HG03045 (cell line): ENCODE data around the gene ADCY9.
"Not testable (repeated sequence)": the region's sequence is repeated elsewhere in the genome, so short reads cannot be mapped to it uniquely, and the experiment has no call there.

ENCODE experiments used
- ATAC-seq: cut with Tn5 transposase; IDR thresholded peaks from one replicate; pipeline ENCODE4 v1.9.1; 2021; ENCODE audit warnings: mild to moderate bottlenecking, moderate library complexity; ENCODE audit not compliant: unreplicated experiment

ADCY9 gene

DNA sequence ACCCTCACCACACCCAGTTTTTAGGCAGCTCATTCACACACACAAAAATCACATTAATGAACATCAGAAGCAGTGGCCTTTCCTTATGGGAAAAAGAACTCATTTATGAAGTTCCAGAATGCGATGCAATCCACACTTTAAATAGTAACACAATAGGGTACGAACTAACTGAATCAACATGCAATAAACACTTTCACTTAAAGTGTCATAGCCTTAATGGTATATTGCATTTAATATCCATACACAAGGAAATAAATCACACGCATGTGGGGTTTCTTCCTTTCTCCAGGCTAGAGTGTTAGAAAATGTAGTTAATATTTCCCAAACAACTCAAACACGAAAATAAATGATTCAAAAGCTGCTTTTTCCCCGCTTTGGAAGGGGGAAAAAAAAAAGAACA is 19.7 kb downstream of the ADCY9 start:
- ATAC-seq = no peak

DNA sequence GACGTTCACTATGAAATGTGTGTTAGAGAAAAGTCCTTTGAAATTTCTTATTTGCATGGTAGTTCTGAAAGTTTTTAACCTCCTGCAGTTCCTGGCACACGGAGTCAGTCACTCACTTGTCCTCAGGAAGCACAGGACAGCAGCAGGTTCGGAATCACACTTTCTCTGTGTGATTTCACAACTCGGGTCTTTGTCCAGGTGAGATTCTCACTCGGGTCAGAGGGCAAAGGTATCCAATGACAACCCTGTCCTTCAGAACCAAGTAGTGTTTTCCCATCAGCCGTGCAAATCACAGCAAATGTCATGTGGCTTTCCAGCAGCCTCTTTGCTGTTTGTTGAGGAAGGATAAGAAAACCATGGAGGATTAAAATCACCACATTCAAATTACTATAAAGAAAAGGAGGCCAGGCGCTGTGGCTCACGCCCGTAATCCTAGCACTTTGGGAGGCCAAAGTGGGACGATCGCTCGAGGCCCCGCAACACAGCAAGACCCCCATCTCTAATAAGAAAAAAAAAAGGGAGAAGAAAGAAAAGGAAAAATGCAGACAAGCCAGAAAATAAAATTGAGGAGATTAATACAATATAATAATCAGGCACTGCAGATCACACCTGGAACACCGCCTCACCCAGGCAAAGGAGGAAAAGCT is 22.0 kb downstream of the ADCY9 start:
- ATAC-seq = no peak

DNA sequence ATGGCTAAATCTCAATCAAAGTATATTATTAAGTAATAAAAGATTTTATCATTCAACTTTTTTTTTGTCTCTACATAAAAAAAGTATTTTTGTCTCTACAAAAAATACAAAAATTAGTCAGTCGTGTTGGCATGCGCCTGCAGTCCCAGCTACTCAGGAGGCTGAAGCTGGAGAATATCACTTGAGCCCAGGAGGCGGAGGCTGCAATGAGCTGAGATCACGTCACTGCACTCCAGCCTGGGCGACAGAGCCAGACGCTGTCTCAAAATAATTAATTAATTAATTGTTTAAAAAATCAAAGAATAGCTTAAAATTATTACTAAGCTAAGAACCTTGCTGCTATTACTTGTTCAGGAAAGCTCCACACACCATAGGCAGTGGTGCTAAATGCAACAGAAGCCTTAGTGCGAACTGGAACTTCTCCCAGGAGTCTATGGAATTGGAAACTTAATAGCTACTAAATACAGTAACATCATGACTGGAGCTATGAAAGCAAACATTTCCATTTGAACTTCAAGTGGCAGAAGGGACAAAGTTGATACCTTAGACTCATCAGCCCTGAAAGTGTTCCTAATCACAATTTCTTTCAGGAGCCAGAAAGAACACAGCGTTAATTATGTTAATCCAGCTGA is 22.6 kb downstream of the ADCY9 start:
- ATAC-seq = no peak

DNA sequence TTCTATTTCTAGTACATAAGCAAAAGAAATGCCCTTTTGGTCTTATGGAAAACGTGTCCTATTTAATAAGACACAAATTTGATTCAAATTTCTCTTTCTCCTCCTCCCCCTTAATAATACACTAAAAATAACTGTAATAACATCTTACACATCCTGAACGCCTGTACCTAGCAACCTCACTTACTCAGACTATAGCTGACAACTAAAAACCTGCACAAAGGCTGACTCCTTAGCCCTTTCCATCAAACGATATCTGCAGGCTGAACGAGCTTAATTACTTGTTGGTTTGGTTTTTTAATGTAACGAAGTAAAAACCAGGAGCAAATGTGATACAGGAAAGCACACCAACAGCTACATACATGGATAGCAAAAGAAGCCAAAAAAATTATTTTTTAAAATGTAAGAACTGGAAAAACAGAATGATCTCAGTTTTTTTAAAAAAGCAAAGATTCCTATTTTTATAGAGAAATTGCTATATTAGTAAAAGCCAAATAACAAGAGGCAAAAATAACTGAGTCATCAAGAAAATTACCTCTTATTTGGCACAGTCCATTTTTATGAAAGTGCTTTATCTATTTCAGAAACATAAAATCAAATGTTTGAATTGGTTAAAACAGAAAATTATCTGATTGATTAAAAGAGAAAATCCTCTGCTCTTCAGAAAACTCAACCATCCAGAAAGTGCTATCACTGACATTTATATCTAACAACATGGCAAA is 23.5 kb downstream of the ADCY9 start:
- no peak for ATAC-seq

DNA sequence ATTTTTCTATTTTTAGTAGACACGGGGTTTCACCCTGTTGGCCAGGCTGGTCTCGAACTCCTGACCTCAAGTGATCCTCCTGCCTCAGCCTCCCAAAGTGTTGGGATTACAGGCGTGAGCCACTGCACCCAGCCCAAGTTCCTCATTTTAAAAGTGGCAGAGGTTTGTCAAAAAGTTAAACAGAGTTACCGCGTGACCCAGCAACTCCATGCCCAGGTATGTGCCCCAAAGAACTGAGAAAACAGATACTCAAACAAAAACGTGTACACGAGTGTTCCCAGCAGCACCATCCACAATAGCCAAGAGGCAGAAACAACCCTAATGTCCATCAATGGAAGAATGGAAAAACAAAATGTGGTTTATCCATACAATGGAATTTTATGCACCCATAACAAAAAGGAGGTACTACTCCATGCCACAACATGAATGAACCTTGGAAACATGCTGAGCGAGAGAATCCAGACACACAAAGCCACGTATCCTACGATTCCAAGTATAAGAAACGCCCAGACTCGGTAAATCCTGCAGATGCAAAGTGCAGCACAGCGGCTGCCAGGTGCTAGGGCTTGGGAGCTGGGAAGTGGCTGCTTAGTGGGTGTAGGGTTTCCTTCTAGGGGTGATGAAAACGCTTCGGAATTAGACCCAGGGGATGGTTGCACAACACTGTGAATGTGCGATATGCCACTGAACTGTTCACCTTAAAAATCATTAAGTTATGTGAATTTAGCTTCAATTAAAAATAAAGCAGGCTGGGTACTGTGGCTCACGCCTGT is 24.8 kb downstream of the ADCY9 start:
- no peak for ATAC-seq

DNA sequence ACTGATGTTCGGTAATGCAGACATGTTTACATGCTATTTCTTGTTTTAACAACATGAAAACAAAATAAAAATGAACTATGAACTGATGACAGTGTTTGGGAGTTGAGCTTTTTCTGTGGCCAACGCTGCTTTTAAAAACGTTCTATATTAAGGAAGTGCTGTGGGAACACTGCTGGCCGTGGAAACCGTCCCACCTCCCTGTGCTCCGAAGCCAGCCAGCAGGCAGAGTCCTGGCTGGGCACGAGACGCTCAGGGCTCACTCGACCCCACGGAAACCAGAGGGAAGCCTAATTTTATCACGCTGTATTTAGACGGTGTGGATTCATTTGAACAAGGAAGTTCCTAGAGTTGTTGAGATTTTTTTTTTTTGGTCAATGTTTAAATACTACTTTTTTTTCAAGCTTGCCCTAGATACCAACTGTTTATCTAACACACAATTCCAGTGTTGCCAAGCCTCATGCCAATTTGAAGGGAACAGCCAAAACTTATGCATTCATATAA is 25.8 kb downstream of the ADCY9 start:
- no peak for ATAC-seq

DNA sequence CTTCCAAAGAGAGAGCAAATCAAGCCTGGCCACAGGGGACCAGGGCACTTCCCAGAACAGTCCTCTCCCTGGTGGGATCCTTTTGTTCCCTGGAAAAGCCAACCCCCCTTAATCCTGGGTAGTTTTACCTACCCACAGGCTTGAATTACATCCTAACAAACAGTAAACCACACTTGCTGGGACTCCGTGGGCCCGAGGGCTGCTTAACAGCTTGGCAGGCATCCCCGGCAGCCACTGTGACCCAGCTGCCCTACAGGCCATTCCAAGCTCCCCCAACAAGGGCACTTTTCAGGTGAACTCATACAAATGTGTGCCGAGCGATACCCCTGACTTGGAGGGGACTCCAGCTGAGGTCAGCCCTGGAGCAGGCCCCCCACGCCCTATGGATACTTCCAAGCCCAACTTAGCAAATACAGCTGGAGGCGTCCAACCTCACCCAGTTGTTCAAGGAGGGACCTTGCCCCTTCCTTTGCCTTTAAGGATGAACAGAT is 26.4 kb downstream of the ADCY9 start:
- no peak for ATAC-seq

DNA sequence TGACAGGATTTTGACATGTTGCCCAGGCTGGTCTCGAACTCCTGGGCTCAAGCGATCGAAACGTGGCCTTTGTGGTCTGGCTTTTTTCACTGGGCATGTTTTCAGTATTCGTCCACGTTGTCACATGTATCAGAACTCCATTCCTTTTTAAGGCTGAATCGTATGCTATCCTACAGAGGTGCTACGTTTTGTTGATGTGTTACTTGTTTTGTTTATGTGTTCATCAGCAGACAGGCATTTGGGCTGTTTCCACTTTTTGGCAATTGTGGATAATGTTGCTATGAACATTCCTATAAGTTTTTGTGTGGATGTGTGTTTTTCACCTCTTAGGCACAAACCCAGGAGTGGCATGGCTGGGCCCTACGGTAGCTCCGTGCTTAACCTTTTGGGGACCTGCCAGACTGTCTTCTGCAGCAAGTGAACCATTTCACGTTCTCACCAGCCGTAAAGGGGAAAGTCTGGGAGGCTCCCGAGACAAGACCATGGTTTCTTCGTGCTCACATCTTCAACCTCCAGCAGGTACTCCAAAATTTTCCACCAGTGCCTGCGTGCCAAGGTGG is 26.9 kb downstream of the ADCY9 start:
- no peak for ATAC-seq

DNA sequence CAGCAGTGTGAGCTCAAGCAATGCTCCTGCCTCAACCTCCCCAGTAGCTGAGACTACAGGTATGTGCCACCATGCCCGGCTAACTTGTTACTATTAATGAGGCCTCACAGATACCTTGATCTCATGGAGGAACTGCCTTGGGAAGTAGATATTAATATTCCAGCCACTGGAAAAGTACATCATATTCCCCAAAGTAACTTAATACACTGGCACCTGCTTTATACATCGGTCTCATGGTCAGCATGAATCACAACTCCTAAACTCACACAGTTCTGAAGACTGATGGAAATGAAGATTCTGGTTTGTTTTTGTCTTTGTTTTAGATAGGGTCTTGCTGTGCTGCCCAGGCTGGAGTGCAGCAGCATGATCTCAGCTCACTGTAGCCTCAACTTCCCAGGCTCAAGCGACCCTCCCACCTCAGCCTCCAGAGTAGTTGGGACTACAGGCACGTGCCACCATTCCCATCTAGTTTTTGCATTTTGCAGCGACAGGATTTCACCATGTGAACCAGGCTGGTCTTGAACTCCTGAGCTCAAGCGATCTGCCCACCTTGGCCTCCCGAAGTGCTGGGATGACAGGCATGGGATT is 28.2 kb downstream of the ADCY9 start:
- no peak for ATAC-seq

DNA sequence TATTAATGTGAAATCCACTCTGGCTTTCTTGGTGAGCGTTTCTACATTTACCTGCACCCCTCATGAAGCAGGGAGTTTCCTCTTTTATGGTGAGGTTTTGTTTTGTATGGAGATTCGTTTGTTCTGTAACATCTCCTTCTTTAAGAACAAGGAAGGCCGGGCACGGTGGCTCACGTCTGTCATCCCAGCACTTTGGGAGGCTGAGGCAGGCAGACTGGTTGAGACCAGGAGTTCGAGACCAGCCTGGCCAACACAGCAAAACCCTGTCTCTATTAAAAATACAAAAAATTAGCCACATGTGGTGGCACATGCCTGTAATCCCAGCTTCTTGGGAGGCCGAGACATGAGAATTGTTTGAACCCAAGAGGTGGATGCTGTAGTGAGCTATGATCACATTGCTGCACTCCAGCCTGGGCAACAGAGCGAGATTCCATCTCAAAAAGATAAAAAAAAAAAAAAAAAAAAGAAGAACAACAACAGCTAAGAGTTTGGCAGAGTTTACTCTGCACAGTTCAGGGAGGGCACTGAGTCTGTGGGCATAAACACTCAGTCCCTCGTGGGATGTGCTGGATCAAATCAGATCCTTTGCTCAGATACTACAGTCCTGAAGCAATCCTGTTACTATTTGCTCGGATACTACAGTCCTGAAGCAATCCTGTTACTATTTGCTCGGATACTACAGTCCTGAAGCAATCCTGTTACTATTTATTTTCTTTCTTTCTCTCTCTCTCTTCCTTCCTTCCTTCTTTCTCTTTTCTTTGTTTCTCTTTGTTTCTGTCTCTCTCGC is 28.9 kb downstream of the ADCY9 start:
- ATAC-seq = no peak

DNA sequence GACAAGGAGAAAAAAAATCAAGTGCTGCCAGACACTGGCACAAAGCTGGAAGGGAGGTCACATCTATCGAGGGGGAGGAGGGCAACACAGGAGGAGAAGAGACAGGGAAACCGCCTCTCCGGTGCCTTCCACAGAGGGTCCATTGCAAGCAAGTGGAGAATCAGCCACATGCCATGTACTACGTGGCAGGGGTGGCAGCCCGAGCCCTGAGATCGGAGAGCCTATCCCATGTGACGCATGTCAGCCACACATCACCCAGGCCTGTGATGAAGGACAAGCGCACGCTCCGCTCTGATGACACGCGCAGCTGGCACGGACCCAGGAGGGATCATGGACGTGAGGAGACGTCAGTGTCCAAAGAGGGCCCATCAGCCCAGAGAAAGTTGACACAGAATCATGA is 30.1 kb downstream of the ADCY9 start:
- ATAC-seq = no peak

DNA sequence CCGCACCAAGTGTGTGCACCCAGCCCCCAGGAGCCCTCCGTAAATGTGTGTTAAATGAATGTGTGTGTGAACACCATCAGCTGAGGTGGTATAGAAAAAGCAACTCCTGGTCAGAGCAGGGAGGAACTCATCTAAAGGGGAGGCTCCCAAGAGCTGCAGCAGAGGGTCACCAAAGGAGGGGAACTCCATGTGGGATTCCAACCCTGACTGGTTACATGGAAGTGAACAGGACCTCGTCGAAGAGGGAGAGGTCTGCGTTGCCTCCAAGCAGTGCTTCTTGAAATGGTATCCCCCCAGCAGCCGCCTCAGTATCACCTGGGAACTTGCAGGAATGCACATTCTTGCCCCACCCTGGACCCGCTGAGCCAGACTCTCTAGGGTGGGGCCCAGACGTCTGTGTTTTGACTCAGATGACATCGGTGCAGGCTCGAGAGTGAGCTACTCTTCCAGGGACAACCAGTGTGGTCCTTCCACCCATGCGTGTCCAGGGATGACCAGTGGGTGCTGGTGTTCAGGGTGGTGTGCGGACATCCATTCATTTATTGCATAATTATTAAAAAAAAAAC is 30.8 kb downstream of the ADCY9 start:
- no peak for ATAC-seq

DNA sequence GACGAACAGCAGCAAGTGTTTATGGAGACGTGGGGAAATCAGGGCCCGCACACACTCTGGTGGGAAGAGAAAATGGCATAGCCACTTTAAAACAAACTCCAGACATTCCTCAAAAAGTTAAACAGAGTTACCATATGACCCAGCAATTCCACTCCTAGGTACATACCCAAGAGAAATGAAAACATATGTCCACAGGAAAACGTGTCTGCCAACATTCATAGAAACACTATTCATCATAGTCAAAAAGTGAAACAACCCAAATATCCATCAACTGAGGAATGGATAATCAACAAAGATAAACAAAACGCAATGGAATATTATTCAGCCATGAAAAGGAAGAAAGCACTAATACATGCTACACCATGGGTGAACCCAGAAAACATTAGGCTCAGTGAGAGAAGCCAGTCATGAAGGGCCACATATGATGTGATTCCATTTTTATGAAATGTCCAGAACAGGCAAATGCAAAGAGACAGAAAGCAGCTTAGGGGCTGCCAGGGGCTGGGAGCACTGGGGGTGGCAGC is 32.8 kb downstream of the ADCY9 start:
- ATAC-seq = no peak

DNA sequence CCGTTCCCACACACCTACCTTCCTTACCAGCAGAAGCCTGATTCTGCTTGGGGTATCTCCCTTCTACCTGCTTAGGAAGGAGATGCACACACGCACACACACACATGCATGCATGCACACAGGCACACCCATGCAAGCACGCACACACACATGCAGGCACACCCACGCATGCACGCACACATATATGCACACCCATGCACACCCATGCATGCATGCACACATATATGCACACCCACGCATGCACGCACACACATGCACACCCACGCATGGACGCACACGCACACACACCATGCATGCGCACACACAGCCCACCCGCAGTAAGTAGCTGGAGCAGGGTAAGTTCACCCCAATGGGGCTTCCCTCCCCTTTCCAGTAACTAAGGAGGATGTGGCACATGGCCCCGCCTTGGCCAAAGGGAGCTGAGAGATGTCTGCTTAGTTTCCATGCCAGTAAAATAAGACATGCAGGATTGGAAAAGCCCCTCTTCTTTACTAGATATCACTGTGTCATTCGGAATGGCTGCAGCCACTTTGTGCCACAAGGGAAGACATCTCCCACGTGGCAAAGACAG is 33.7 kb downstream of the ADCY9 start:
- no peak for ATAC-seq

DNA sequence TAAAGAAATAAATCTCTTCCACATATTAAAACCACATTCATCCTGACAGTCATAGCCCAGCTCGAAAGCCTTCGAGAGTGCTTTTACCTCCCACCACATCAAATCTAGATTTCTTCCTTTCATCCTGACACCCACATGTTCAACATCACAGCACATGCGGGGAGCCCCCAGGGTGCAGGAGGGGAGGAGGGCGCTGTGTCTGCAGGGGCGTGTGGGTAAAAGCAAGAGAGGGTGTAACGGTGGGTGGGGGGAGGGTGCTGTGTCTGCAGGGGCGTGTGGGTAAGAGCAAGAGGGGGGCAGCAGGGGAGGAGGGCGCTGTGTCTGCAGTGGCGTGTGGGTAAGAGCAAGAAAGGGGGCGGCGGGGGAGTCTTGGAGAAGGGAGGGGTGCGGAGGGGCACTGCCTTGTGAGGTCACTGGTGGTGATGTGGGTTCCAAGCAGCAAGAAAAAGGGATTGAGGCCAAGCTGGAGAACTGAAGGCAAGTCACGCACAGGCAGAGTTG is 34.7 kb downstream of the ADCY9 start:
- ATAC-seq = no peak

DNA sequence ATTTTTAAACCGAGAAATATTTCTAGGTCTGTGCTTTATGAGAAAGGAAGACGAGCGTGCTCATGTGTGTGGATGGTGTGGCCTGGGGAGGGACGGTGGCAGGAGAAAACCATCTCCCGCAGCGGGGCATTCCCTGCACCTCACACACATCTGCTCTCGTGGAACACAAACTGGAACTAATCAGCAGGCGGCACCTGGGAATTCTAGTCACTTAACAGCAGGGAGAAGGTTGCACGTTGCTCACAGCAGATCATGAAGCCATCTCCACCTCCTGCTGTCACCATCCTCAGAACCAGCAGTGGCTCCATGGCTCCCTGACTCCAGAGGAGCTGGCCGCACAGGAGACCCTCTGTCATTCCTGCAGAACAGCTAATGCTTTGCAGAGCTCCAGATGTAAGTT is 35.2 kb downstream of the ADCY9 start:
- ATAC-seq = no peak

DNA sequence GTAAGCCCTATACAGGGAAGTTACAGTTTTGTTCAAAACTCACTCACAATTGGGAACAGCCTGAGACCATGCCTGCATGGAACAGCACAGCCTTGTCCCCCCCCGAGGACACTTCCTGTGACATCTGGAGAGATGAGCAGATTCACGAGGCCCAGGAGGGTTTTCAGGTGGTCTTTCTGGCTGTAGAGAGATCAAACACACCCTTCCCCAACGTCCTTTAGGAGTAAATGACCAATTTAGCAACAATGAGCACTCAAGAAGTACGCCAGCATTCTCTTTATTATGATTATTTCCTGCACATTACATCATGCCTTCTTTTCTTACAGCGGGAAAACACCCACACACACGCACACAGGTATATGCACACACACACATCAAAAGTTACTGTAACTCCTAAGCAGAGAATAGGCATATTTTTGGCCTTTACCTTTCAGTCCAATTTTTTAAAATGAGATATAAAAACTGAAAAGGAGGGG is 39.0 kb downstream of the ADCY9 start:
- no peak for ATAC-seq

DNA sequence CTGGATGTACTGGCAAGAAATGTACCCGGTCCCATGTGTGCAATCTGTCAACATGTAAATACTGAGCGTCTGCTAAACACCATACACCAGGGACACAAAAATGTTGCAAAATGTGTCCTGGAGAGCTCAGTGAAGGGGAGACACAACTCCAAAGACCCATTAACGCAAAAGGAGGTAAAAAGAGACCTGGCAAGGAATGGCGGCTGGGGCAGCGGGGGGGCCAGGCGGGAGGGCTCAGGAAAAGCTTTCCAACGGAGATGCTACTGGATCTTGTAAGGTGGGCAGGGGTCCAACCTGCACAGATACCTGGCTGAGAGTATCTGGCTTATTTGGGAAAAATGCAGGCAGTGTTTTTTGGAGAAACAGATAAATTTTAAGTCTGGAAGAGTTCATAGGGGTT is 40.7 kb downstream of the ADCY9 start:
- no peak for ATAC-seq

DNA sequence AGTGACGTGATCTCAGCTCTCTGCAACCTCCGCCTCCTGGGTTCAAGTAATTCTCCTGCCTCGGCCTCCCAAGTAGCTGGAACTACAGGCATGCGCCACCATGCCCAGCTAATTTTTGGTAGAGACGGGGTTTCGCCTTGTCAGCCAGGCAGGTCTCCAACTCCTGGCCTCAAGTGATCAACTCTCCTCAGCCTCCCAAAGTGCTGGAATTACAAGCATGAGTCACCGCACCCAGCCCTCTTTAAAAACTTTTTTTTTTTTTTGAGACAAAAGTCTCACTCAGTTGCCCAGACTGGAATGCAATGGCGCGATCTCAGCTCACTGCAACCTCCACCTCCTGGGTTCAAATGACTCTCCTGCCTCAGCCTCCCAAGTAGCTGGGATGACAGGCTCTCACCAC is 43.1 kb downstream of the ADCY9 start:
- ATAC-seq = not testable (repeated sequence)
